K562 (cell line): Measurements from ENCODE around the gene FASLG. TPM values are rescaled to one million over a fixed set of nuclear protein-coding genes. Genes with fewer than 3 reads are reported as not detected.

Source experiments
- ATAC-seq: fragments of 200-7000 bp; cut with Tn5 transposase; 3 replicates; pipeline ENCODE4 v1.9.1; 2020; ENCODE audit warnings: moderate library complexity
- BruUV-seq: library from RNA; stranded (reverse); fragments of 400-500 nt; replicated peaks from 2 replicates; lab custom pipeline; 2021; lab: Mats Ljungman, UMichigan
- CTCF ChIA-PET: fragments of 300-600 bp; formaldehyde crosslinking; extraction: SDS; loops from one replicate; lab custom pipeline; 2021; ENCODE audit warnings: low intra/inter-chr PET ratio; lab: Yijun Ruan, JAX
- POLR2A ChIA-PET: fragments of 300-600, 350-650 bp; sonication (Branson Sonifier 250); formaldehyde crosslinking; extraction: SDS; loops from one replicate; lab custom pipeline; 2021; ENCODE audit warnings: antibody characterized with exemption, inconsistent platforms; lab: Yijun Ruan, JAX
- DNase-seq, 4 experiments: peaks; one replicate each; pipeline versions ENCODE4 v3.0.0 to v3.0.0-alpha.2; 2011 to 2018; ENCODE audit warnings: low spot score in 3 of 4, mixed read lengths in 3 of 4; ENCODE audit errors: extremely low read depth in 1 of 4
- FAIRE-seq: peaks from 2 replicates; lab custom pipeline; 2011; peaks lifted over from hg19 to GRCh38; lab: Jason Lieb, UNC
- H2AFZ ChIP-seq: 2 replicates; pipeline ENCODE4 v1.6.0; 2011; ENCODE audit warnings: low read depth, low read length, control low read depth, inconsistent platforms
- H3K27ac ChIP-seq: fragments of 200-600 bp; 3 replicates; pipeline ENCODE4 v1.8.0; 2011; ENCODE audit warnings: low read depth, mild to moderate bottlenecking, control low read depth, inconsistent platforms, low read length, moderate library complexity, mixed read lengths; ENCODE audit errors: extremely low read depth
- H3K27me3 ChIP-seq, 2 experiments: fragments of 300-600 bp in 1 of 2; 2 replicates in 1 of 2; 3 replicates in 1 of 2; pipeline versions ENCODE4 v1.6.0 to v1.8.0; 2011; ENCODE audit warnings: inconsistent platforms in 2 of 2, low read length in 2 of 2, mild to moderate bottlenecking in 1 of 2, mixed read lengths in 1 of 2, moderate library complexity in 1 of 2; ENCODE audit not compliant: control insufficient read depth in 2 of 2, insufficient read depth in 2 of 2
- H3K36me3 ChIP-seq: fragments of 300-600 bp; 3 replicates; pipeline ENCODE4 v1.8.0; 2011; ENCODE audit warnings: mild to moderate bottlenecking, low read length, inconsistent platforms; ENCODE audit not compliant: control insufficient read depth, insufficient read depth
- H3K4me1 ChIP-seq, 2 experiments: fragments of 200-600 bp in 1 of 2; replicated peaks in 1 of 2; 2 replicates in 1 of 2; 3 replicates in 1 of 2; pipeline versions ENCODE4 v1.5.1 to v1.8.0; 2011; ENCODE audit warnings: inconsistent platforms in 2 of 2, low read length in 2 of 2, mild to moderate bottlenecking in 1 of 2, mixed read lengths in 1 of 2, moderate library complexity in 1 of 2; ENCODE audit not compliant: control insufficient read depth in 2 of 2, insufficient read depth in 2 of 2
- H3K4me2 ChIP-seq: 2 replicates; pipeline ENCODE4 v1.6.1; 2011; ENCODE audit warnings: low read length, control low read depth, inconsistent platforms, mixed read lengths; ENCODE audit not compliant: insufficient read depth
- H3K4me3 ChIP-seq: fragments of 200-600 bp; sonication (generic), shearing (Covaris generic); 2 replicates; pipeline ENCODE4 v1.5.1; 2016; ENCODE audit warnings: control low read depth, inconsistent platforms
- H3K79me2 ChIP-seq: fragments of 200-600 bp; 3 replicates; pipeline ENCODE4 v1.8.0; 2011; ENCODE audit warnings: low read length, inconsistent platforms; ENCODE audit not compliant: control insufficient read depth, insufficient read depth
- H3K9ac ChIP-seq, 2 experiments: 2 replicates each; pipeline versions ENCODE4 v1.6.0 to v1.6.1; 2011; ENCODE audit warnings: low read depth in 2 of 2, low read length in 2 of 2, control low read depth in 1 of 2, inconsistent platforms in 1 of 2, mild to moderate bottlenecking in 1 of 2, mixed read lengths in 1 of 2; ENCODE audit not compliant: insufficient read depth in 1 of 2
- H3K9me1 ChIP-seq: one replicate; pipeline ENCODE4 v1.6.0; 2011; ENCODE audit warnings: inconsistent platforms, mild to moderate bottlenecking, low read length, moderate library complexity; ENCODE audit not compliant: control insufficient read depth, insufficient read depth
- H3K9me3 ChIP-seq: replicated peaks from 2 replicates; pipeline ENCODE4 v1.5.1; 2011; ENCODE audit warnings: low read depth, low read length, inconsistent platforms; ENCODE audit not compliant: control insufficient read depth, insufficient read depth
- H4K20me1 ChIP-seq: replicated peaks from 2 replicates; pipeline ENCODE4 v1.6.1; 2011; ENCODE audit warnings: low read length, inconsistent platforms, mixed read lengths; ENCODE audit not compliant: control insufficient read depth, insufficient read depth
- CBX1 ChIP-seq: sonication (generic); IDR thresholded peaks from 2 replicates; pipeline ENCODE4 v1.6.1; 2016; ENCODE audit warnings: antibody characterized with exemption, low read depth, mild to moderate bottlenecking
- ELF2 ChIP-seq: fragments of 250-450 bp; sonication (Bioruptor Pico); IDR thresholded peaks from 2 replicates; pipeline ENCODE4 v1.5.0; 2021; ENCODE audit warnings: mild to moderate bottlenecking
- RAD21 ChIP-seq, 2 experiments: fragments of 250-450 bp in 1 of 2; fragments of 450-650 bp in 1 of 2; sonication (Bioruptor Pico) in 1 of 2; formaldehyde crosslinking in 1 of 2; IDR thresholded peaks in 1 of 2; conservative IDR thresholded peaks in 1 of 2; 2 replicates each; pipeline versions ENCODE4 v1.4.0 to v1.8.0; 2020 to 2022; ENCODE audit warnings: mild to moderate bottlenecking in 2 of 2, moderate library complexity in 1 of 2
- ZBTB11 ChIP-seq, 3 experiments: fragments of 200-800 bp in 1 of 3; fragments of 250-450 bp in 1 of 3; fragments of 450-650 bp in 1 of 3; sonication (Bioruptor Pico) in 1 of 3; sonication (Bioruptor generic) in 1 of 3; formaldehyde crosslinking in 1 of 3; IDR thresholded peaks; 2 replicates each; pipeline versions ENCODE4 v1.6.1 to v1.8.0; 2016 to 2022; ENCODE audit warnings: mild to moderate bottlenecking in 2 of 3, missing genetic modification characterization in 2 of 3, missing compliant biosample characterization in 1 of 3, moderate library complexity in 1 of 3
- ZEB2 ChIP-seq: fragments of 450-650 bp; IDR thresholded peaks from 2 replicates; pipeline ENCODE4 v1.6.1; 2016
- ZNF431 ChIP-seq: sonication (generic); formaldehyde crosslinking; IDR thresholded peaks from 2 replicates; pipeline ENCODE4 v1.8.0; 2022; ENCODE audit warnings: mild to moderate bottlenecking, missing genetic modification reagents
- WGBS: fragments of 100-300 bp; shearing (Covaris generic); methylation state at CpG from one replicate; pipeline ENCODE4 v1.1.6; 2016; ENCODE audit warnings: low coverage, mixed read lengths; ENCODE audit not compliant: insufficient coverage; ENCODE audit errors: missing lambda C conversion rate; 5-methylcytosine and 5-hydroxymethylcytosine counted together
- in situ Hi-C: fragments of 300-500 bp; cut with MboI; formaldehyde crosslinking; loops from 4 replicates; pipeline ENCODE4 v1.15.0; 2018; ENCODE audit warnings: inconsistent platforms, mixed read lengths
- intact Hi-C: fragments of 100-400 bp; cut with micrococcal nuclease; formaldehyde crosslinking; loops from 2 replicates; pipeline ENCODE4 v1.14.2; 2022
- polyA plus RNA-seq, 8 experiments: library from polyadenylated mRNA; depleted of rRNA in 4 of 8; stranded (reverse) in 5 of 8; unstranded in 3 of 8; fragments of >200 nt; fragmentation: Nextera tagmentation in 2 of 8; fragmentation: Illumina TruSeq in 1 of 8; extraction: Ambion mirVana in 2 of 8; extraction: Trizol in 1 of 8; gene quantifications; 2 replicates each; pipeline versions ENCODE4 v1.2.1 to v1.2.3, GENCODE V29; 2011 to 2014; ENCODE audit warnings: inconsistent platforms in 1 of 8, missing spikeins in 1 of 8
- total RNA-seq, 7 experiments: library from RNA; depleted of rRNA in 6 of 7; stranded (reverse); fragments of >200 nt in 6 of 7; fragmentation: Illumina TruSeq in 2 of 7; extraction: Trizol in 2 of 7; gene quantifications; 2 replicates each; pipeline versions ENCODE4 v1.2.1 to v1.2.3, GENCODE V29; 2011 to 2021; ENCODE audit warnings: low replicate concordance in 1 of 7
- TF ChIP-seq, protein P1 (sequence below): sonication (generic); formaldehyde crosslinking; IDR thresholded peaks from 2 replicates; pipeline ENCODE4 v1.8.1; 2023; ENCODE audit warnings: mild to moderate bottlenecking, missing genetic modification reagents

FASLG gene
- total and polyA plus RNA-seq, 9 of the 15 experiments (the other 6 are each of a cell fraction or from before 2014, with no cell fraction given), result not detected

GRCh38 chr1:172620603-172621002 lies 38.3 kb upstream of the FASLG start (continued):
- TF ChIP-seq RAD21 (CRISPR knock-in tag; conservative IDR thresholded peaks at IDR 0.05 in 1 of 2, IDR thresholded peaks at IDR 0.05 in 1 of 2) (peak in 1 of 2 experiments; percentile 32; a peak in 2 of 4 replicates), ZEB2 (peak; percentile 73), CBX1 (0 out of 2 replicates have a peak, but pooled peaks have one; percentile 38)

DNA sequence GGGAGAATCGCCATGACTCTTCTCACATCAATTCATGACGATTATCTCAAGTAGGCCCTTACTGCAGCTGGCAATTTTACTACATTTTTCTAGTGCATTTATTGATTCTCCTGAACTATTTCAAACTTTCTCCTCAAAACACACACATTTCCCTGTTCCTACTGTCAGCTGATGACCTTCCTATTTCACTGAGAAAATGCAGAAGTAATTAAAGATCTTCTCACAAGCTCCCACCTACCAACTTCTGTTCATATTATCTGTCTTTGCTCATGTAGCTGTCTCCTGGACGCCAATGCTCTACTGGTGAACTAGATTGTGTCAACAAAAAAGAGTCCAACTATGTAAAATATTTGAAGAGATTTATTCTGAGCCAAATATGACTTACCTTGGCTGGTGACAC lies 36.4 kb upstream of the FASLG start:
- ChIA-PET POLR2A (interaction anchor here (0.6 to 0.8 kb wide), 2 partner anchors 9 to 31 kb away, joined by 3 to 4 read pairs; no protein-coding TSS in a partner anchor), CTCF (no interaction called here)
- Histone ChIP-seq H3K9ac (no peak overlapping the region), H3K79me2 (no peaks in the 10 kb centered on the region), H2AFZ (no peak overlapping the region; the same call in 1 of the 2 replicates), H3K9me1 (no peaks in the 10 kb centered on the region), H3K27ac (no peak overlapping the region), H3K4me1 (no peaks in the 10 kb centered on the region), H3K36me3 (no peaks in the 10 kb centered on the region), H3K27me3 (no peaks in the 10 kb centered on the region), H4K20me1 (no peaks in the 10 kb centered on the region), H3K9me3 (peaks cover 5% of the 10 kb centered on the region), H3K4me3 (no peak overlapping the region), H3K4me2 (no peak overlapping the region)
- in situ Hi-C loops (no loop called here), intact Hi-C loops (no loop called here)
- TF ChIP-seq, protein P1, sequence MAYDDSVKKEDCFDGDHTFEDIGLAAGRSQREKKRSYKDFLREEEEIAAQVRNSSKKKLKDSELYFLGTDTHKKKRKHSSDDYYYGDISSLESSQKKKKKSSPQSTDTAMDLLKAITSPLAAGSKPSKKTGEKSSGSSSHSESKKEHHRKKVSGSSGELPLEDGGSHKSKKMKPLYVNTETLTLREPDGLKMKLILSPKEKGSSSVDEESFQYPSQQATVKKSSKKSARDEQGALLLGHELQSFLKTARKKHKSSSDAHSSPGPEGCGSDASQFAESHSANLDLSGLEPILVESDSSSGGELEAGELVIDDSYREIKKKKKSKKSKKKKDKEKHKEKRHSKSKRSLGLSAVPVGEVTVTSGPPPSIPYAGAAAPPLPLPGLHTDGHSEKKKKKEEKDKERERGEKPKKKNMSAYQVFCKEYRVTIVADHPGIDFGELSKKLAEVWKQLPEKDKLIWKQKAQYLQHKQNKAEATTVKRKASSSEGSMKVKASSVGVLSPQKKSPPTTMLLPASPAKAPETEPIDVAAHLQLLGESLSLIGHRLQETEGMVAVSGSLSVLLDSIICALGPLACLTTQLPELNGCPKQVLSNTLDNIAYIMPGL (CRISPR knock-in tag), result no peak
- TF ChIP-seq ELF2, result no peak
- no peak for TF ChIP-seq ZNF431 (CRISPR knock-in tag)
- no peak for TF ChIP-seq ZBTB11 (CRISPR knock-in tag; IDR thresholded peaks at IDR 0.05)
- no peak for ATAC-seq
- no TSS peak for BruUV-seq
- no peak for DNase-seq
- FAIRE-seq, result no peak
- whole genome bisulfite sequencing, result 3% methylated on average over 3 of the region's 3 CpGs
